Transverse colon (tissue), 4 donors: ENCODE results near the gene CFAP65. TPM values are rescaled to one million over a fixed set of nuclear protein-coding genes. Genes with fewer than 3 reads are reported as not detected.

Experiments
- DNase-seq: peaks from one replicate; pipeline ENCODE4 v3.0.0-alpha.2; 2019
- H3K27ac ChIP-seq, 4 donors: fragments of 200-600 bp; sonication (generic); 2 replicates each; pipeline ENCODE4 v1.5.1; 2016 to 2018; ENCODE audit warnings: inconsistent platforms in 4 of 4
- H3K27me3 ChIP-seq: fragments of 200-600 bp; sonication (generic); 2 replicates; pipeline ENCODE4 v1.5.1; 2017; ENCODE audit warnings: inconsistent platforms
- H3K36me3 ChIP-seq, 4 donors: fragments of 200-600 bp; sonication (generic); 2 replicates each; pipeline ENCODE4 v1.5.1; 2017 to 2019; ENCODE audit warnings: inconsistent platforms in 4 of 4
- H3K4me1 ChIP-seq, 4 donors: fragments of 200-600 bp; sonication (generic); 2 replicates each; pipeline ENCODE4 v1.5.1; 2017 to 2020; ENCODE audit warnings: inconsistent platforms in 4 of 4
- H3K4me3 ChIP-seq, 4 donors: fragments of 200-600 bp; sonication (generic); 1 replicate in 1 of 4; 2 replicates in 3 of 4; pipeline versions ENCODE4 v1.5.1 to v1.6.1; 2017 to 2019; ENCODE audit warnings: inconsistent platforms in 4 of 4
- H3K9me3 ChIP-seq, 2 donors: fragments of 200-600 bp; sonication (generic); 2 replicates each; pipeline ENCODE4 v1.5.1; 2017 to 2019; ENCODE audit warnings: inconsistent platforms in 2 of 2
- CTCF ChIP-seq, 5 experiments: fragments of 200-600 bp in 3 of 5; fragments of 450-650 bp in 2 of 5; sonication (generic) in 3 of 5; IDR thresholded peaks; 1 replicate in 2 of 5; 2 replicates in 3 of 5; pipeline ENCODE4 v1.5.1; 2016 to 2017; ENCODE audit warnings: antibody characterized with exemption in 5 of 5, inconsistent platforms in 3 of 5, mild to moderate bottlenecking in 2 of 5, moderate library complexity in 1 of 5
- EP300 ChIP-seq: sonication (generic); formaldehyde crosslinking; IDR thresholded peaks from one replicate; pipeline ENCODE4 v1.6.1; 2017; ENCODE audit warnings: antibody characterized with exemption, low read depth
- POLR2A ChIP-seq: fragments of 450-650 bp; IDR thresholded peaks from one replicate; pipeline ENCODE4 v1.6.1; 2016; ENCODE audit warnings: antibody characterized with exemption, mild to moderate bottlenecking, moderate library complexity
- POLR2AphosphoS5 ChIP-seq, 3 donors: sonication (generic); formaldehyde crosslinking; IDR thresholded peaks; one replicate each; pipeline ENCODE4 v1.6.1; 2016; ENCODE audit warnings: antibody characterized with exemption in 3 of 3
- WGBS, 2 donors: methylation state at CpG; one replicate each; pipeline ENCODE4 v1.1.5; 2018; ENCODE audit warnings: low coverage in 1 of 2; 5-methylcytosine and 5-hydroxymethylcytosine counted together
- in situ Hi-C, 4 donors: fragments of 200-750 bp; cut with MboI; loops; one replicate each; pipeline versions ENCODE4 v1.15.0 to v1.15.1; 2017; ENCODE audit warnings: low sequenced_read_pairs in 3 of 4, low pct_ligation_motif_present in 1 of 4, low pct_unique_long_range_greater_than_20kb in 1 of 4
- intact Hi-C: fragments of 100-400 bp; cut with DNase I; formaldehyde crosslinking; loops from one replicate; pipeline ENCODE4 v1.15.1; 2023; ENCODE audit warnings: low total_unique reads
- total RNA-seq, 4 donors: library from RNA; depleted of rRNA; stranded (reverse); fragments of >200 nt; gene quantifications; one replicate each; pipeline ENCODE4 v1.1.0, GENCODE V29; 2016

The CFAP65 gene
- total RNA-seq, 4 donors from 2014 or later = 0.64 to 3.0 (median 1.5) TPM; not detected in 1

- no peak overlapping the region for H3K27ac ChIP-seq
- TF ChIP-seq CTCF (IDR thresholded peaks at IDR 0.05) (no peak), EP300 (no peak), POLR2A (no peak), POLR2AphosphoS5 (IDR thresholded peaks at IDR 0.05) (no peak)
- WGBS, 2 donors = 4 to 10% methylated on average over 8 to 34 of the region's 49 CpGs
Measured at GRCh38 chr2:218985325-218986091, 55.8 kb downstream of the CFAP65 start.

GRCh38 chr2:218985021-218985324, 56.3 kb downstream of the CFAP65 start, which contains the start of gene FEV:
Gene FEV, minus strand, starts transcription at chr2:218985184. Its CDS starts 109 bp downstream, at chr2:218985075.
- 3% methylated on average over 20 of the region's 32 CpGs; no CpG with 5 or more reads in 1 of the 2 donors for WGBS, 2 donors
- H3K36me3 ChIP-seq = no peaks in the 10 kb centered on the region
- no peaks in the 10 kb centered on the region for H3K9me3 ChIP-seq
- peaks cover 100% of the 10 kb centered on the region for H3K27me3 ChIP-seq
- peak within 1 kb of the TSS in 1 of 4 donors; percentile 37 for H3K4me3 ChIP-seq
- intact Hi-C loops = no loop called here
- no peak for DNase-seq
- TF ChIP-seq EP300 (no peak), POLR2A (no peak), POLR2AphosphoS5 (IDR thresholded peaks at IDR 0.05) (no peak), CTCF (IDR thresholded peaks at IDR 0.05) (no peak)
- in situ Hi-C loops = no loop called here
- H3K27ac ChIP-seq = no peak within 1 kb of the TSS
- peaks cover 19 to 46% (median 38%) of the 10 kb centered on the region in 4 donors for H3K4me1 ChIP-seq

More at GRCh38 chr2:218985325-218986091, 55.8 kb downstream of the CFAP65 start:
- intact Hi-C loops = no loop called here
- in situ Hi-C loops = no loop called here
- no peak for DNase-seq
- Histone ChIP-seq H3K4me3 (peak overlapping the region in 1 of 4 donors; percentile 5), H3K9me3 (no peaks in the 10 kb centered on the region), H3K4me1 (peaks cover 19 to 42% (median 35%) of the 10 kb centered on the region in 4 donors), H3K27me3 (peaks cover 100% of the 10 kb centered on the region), H3K36me3 (no peaks in the 10 kb centered on the region)

GRCh38 chr2:218984239-218985020, 56.9 kb downstream of the CFAP65 start:
- Histone ChIP-seq H3K27me3 (peaks cover 100% of the 10 kb centered on the region), H3K4me3 (peak overlapping the region in 1 of 4 donors; percentile 37), H3K36me3 (no peaks in the 10 kb centered on the region), H3K27ac (no peak overlapping the region), H3K4me1 (peaks cover 19 to 51% (median 41%) of the 10 kb centered on the region in 4 donors), H3K9me3 (no peaks in the 10 kb centered on the region)
- no peak for DNase-seq
- WGBS, 2 donors = 0 to 3% methylated on average over 1 to 49 of the region's 50 CpGs
- in situ Hi-C loops (no loop called here), intact Hi-C loops (no loop called here)
- no peak for TF ChIP-seq EP300
- no peak for TF ChIP-seq POLR2A
- TF ChIP-seq CTCF (IDR thresholded peaks at IDR 0.05) = no peak
- TF ChIP-seq POLR2AphosphoS5 (IDR thresholded peaks at IDR 0.05) = no peak

GRCh38 chr2:218983934-218984238, 57.4 kb downstream of the CFAP65 start:
- Histone ChIP-seq H3K27me3 (peaks cover 100% of the 10 kb centered on the region), H3K4me1 (peaks cover 19 to 51% (median 41%) of the 10 kb centered on the region in 4 donors), H3K27ac (no peak overlapping the region), H3K9me3 (no peaks in the 10 kb centered on the region), H3K4me3 (peak overlapping the region in 1 of 4 donors; percentile 37), H3K36me3 (no peaks in the 10 kb centered on the region)
- intact Hi-C loops (no loop called here), in situ Hi-C loops (no loop called here)
- WGBS, 2 donors = 17% methylated on average over 10 of the region's 10 CpGs; no CpG with 5 or more reads in 1 of the 2 donors
- TF ChIP-seq POLR2A (no peak), EP300 (no peak), POLR2AphosphoS5 (IDR thresholded peaks at IDR 0.05) (no peak)
- no peak for DNase-seq
